Stimulated activated effector memory CD8-positive, alpha-beta T cell treated with anti-CD3 and anti-CD28 coated beads, Interleukin-12 subunit alpha, Interleukin-12 subunit beta, amount 100 ng/mL, for 72 hours (primary cell): ENCODE results near the gene MPI.
"Not testable (repeated sequence)": the region's sequence is repeated elsewhere in the genome, so short reads cannot be mapped to it uniquely, and the experiment has no call there.

Experiments
- ATAC-seq: fragments of 150-1000 bp; cut with Tn5 transposase; 2 replicates; pipeline ENCODE4 v1.10.0; 2021
- DNase-seq, 2 donors: peaks; one replicate each; pipeline ENCODE4 v3.0.0; 2021 to 2022; ENCODE audit warnings: low spot score in 2 of 2
- H3K27ac Mint-ChIP-seq: one replicate; pipeline ENCODE4 v1.8.0; 2022; ENCODE audit warnings: mild to moderate bottlenecking, mixed read lengths
- H3K36me3 Mint-ChIP-seq: one replicate; pipeline ENCODE4 v1.8.0; 2022; ENCODE audit warnings: mild to moderate bottlenecking, mixed read lengths
- H3K4me1 Mint-ChIP-seq: one replicate; pipeline ENCODE4 v1.8.0; 2022; ENCODE audit warnings: mixed read lengths
- H3K4me3 Mint-ChIP-seq: one replicate; pipeline ENCODE4 v1.8.0; 2022; ENCODE audit warnings: mild to moderate bottlenecking, mixed read lengths
- H3K9me3 Mint-ChIP-seq: one replicate; pipeline ENCODE4 v1.8.0; 2022; ENCODE audit warnings: mixed read lengths

Gene MPI

GRCh38 chr15:74872702-74873035 lies 17.2 kb upstream of the MPI start:
- Mint-ChIP-seq H3K9me3 (no peaks in the 10 kb centered on the region), H3K4me1 (peaks cover 64% of the 10 kb centered on the region), H3K4me3 (peak overlapping the region; percentile 100), H3K27ac (peak overlapping the region; percentile 98), H3K36me3 (peaks cover 49% of the 10 kb centered on the region)
- no peak for ATAC-seq
- no peak for DNase-seq

DNA sequence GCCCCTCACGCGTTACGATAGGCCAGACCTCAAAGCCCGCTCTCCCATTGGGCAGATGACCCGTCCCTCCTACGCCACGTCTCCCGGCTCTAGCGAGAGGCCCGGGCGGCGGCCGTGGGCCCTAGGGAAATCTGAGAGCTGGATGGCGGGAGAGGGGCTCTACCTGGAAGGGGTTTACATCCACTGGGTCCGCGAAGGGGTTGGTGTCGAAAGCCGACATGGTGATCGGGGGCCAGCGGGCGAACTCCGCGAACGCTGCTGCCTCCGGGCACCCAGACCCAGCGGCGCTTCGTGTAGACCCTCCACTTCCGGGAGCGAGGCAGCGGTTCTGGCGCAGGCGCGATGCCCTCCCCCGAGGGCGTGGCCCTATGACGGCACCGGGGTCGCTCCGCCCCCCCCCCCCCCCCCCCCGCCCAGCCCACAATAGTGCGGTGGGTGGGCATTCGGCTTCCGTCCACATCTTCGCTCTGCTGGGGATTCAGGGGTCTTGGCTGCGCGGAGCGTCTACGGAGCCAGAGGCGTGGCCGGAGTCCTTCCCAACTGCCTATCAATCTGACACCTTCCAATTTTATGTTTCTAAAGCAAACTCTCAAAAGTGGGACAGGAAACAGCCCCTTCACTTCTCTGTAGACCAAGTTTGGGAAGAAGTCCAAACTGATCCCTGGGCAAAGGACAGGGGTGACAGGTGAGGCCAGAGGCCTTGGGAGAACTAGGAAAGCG lies 16.6 kb upstream of the MPI start, which contains the start of gene SCAMP2:
SCAMP2 (minus strand) TSS at position 330 of the 720 bp plus-strand sequence; CDS start at position 220, 110 bp downstream.
- Mint-ChIP-seq H3K4me3 (peak within 1 kb of the TSS; percentile 100), H3K36me3 (peaks cover 44% of the 10 kb centered on the region), H3K4me1 (peaks cover 59% of the 10 kb centered on the region), H3K9me3 (no peaks in the 10 kb centered on the region), H3K27ac (peak within 1 kb of the TSS; percentile 98)
- ATAC-seq (peak; percentile 87), DNase-seq (peak; percentile 86 to 97)

- Mint-ChIP-seq H3K36me3 (peaks cover 37% of the 10 kb centered on the region), H3K4me3 (peak overlapping the region; percentile 100), H3K4me1 (peaks cover 52% of the 10 kb centered on the region), H3K27ac (peak overlapping the region; percentile 98), H3K9me3 (no peaks in the 10 kb centered on the region)
- ATAC-seq = no peak
- DNase-seq = no peak
These were observed 16.0 kb upstream of the MPI start for GRCh38 chr15:74873756-74874424.

DNA sequence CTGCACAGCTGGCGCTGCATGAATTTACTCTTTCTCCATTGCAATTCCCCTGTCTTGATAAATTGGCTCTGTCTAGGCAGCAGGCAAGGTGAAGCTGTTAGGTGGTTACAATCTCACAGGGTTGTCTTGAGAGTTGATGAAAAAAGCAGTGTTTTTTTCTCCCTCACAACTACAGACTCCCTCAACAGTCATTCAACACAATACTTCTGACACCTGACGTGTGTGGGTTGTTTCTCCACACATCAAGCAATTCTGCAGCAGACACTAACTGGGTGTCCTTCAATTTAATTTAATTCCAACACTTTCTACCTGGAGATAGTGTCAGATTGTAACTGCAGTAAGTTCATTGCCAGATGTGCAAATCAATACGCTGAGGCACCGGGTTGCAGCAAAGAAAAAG lies 11.6 kb upstream of the MPI start:
- Mint-ChIP-seq H3K4me3 (no peak overlapping the region), H3K4me1 (peaks cover 13% of the 10 kb centered on the region), H3K9me3 (no peaks in the 10 kb centered on the region), H3K36me3 (no peaks in the 10 kb centered on the region), H3K27ac (no peak overlapping the region)
- ATAC-seq (no peak), DNase-seq (no peak)

GRCh38 chr15:74882528-74882927 lies 7.3 kb upstream of the MPI start:
- no peaks in the 10 kb centered on the region for H3K9me3 Mint-ChIP-seq
- no peaks in the 10 kb centered on the region for H3K36me3 Mint-ChIP-seq
- no peak for DNase-seq
- no peak overlapping the region for H3K27ac Mint-ChIP-seq
- ATAC-seq = no peak
- H3K4me3 Mint-ChIP-seq = no peak overlapping the region
- H3K4me1 Mint-ChIP-seq = no peaks in the 10 kb centered on the region

DNA sequence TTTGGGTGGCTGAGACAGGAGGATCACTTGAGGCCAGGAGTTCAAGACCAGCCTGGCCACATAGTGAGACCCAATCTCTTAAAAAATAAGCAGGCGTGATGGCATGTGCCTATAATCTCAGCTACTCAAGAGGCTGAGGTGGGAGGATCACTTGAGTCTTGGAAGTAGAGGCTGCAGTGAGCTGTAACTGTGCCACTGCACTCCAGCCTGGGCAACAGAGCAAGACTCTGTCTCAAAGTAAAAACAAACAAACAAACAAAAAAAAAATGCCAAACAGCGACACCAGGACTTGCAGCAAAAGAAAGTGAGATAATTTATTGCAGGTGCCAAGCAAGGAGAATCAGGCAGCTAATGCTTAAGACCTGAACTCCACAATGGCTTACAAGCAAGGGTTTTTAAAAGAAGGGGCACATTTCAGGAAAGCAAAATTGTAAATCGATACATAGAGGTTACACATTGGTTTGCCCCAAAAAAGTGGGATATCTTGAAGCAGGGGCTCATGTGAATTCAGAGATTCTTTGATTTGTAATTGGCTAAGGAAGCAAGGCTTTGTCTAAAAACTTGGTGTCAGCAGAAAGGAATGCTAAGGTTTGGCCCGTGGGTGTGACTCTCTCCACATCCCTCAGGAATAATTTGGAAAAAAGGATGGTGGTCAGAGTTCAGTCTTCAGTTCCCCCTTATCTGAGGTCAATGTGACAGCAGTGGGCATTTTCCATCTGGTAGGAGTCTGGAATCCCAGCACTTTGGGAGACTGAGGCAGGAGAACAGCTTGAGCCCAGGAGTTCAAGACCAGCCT lies 5.2 kb upstream of the MPI start:
- no peak overlapping the region for H3K4me3 Mint-ChIP-seq
- DNase-seq (no peak), ATAC-seq (no peak)
- no peaks in the 10 kb centered on the region for H3K9me3 Mint-ChIP-seq
- peak overlapping the region; percentile 34 for H3K27ac Mint-ChIP-seq
- peaks cover 1% of the 10 kb centered on the region for H3K36me3 Mint-ChIP-seq
- H3K4me1 Mint-ChIP-seq = peaks cover 9% of the 10 kb centered on the region

- H3K27ac Mint-ChIP-seq = no peak overlapping the region
These were observed 4.4 kb upstream of the MPI start for GRCh38 chr15:74885461-74885860.

DNA sequence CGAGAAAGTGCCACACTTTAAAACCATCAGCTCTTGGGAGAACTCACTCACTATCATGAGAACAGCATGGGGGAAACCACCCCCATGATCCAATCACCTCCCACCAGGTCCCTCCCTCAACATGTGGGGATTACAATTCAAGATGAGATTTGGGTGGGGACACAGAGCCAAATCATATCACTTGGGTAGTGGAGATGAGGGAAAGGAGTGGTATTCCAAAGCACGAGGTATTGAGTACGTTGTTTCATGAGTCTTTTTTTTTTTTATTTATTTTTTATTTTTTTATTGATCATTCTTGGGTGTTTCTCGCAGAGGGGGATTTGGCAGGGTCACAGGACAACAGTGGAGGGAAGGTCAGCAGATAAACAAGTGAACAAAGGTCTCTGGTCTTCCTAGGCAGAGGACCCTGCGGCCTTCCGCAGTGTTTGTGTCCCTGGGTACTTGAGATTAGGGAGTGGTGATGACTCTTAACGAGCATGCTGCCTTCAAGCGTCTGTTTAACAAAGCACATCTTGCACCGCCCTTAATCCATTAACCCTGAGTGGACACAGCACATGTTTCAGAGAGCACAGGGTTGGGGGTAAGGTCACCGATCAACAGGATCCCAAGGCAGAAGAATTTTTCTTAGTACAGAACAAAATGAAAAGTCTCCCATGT lies 2.2 kb upstream of the MPI start:
- not testable (repeated sequence) for DNase-seq, H3K4me3 Mint-ChIP-seq, ATAC-seq, H3K9me3 Mint-ChIP-seq
- Mint-ChIP-seq H3K4me1 (peaks cover 37% of the 10 kb centered on the region), H3K27ac (peak overlapping the region; percentile 21), H3K36me3 (peaks cover 27% of the 10 kb centered on the region)

More at GRCh38 chr15:74885461-74885860, 4.4 kb upstream of the MPI start:
- DNase-seq (no peak), ATAC-seq (no peak)
- Mint-ChIP-seq H3K9me3 (no peaks in the 10 kb centered on the region), H3K36me3 (peaks cover 10% of the 10 kb centered on the region), H3K4me1 (peaks cover 17% of the 10 kb centered on the region), H3K4me3 (no peak overlapping the region)

DNA sequence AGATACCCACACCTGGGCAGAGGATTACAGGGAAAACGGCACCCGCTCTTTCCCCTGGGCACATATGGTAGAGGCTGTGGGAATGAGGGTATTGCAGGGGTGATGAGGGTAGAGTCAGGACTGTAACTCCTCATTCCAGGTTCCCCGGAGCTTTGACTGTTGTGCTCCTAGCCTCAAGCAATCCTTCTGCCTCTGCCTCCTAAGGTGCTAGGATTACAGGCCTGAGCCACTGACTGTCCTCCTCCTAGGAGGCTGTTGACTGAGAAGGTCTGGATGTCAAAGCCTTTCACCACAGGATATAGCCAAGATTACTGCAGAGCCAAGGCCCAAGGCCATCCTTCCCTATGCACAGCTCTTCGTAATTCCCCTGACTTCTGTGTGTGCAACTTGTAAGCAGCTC lies 1.1 kb upstream of the MPI start:
- Mint-ChIP-seq H3K4me3 (peak overlapping the region; percentile 87), H3K9me3 (no peaks in the 10 kb centered on the region), H3K36me3 (peaks cover 38% of the 10 kb centered on the region), H3K27ac (peak overlapping the region; percentile 95), H3K4me1 (peaks cover 47% of the 10 kb centered on the region)
- DNase-seq (no peak), ATAC-seq (no peak)

DNA sequence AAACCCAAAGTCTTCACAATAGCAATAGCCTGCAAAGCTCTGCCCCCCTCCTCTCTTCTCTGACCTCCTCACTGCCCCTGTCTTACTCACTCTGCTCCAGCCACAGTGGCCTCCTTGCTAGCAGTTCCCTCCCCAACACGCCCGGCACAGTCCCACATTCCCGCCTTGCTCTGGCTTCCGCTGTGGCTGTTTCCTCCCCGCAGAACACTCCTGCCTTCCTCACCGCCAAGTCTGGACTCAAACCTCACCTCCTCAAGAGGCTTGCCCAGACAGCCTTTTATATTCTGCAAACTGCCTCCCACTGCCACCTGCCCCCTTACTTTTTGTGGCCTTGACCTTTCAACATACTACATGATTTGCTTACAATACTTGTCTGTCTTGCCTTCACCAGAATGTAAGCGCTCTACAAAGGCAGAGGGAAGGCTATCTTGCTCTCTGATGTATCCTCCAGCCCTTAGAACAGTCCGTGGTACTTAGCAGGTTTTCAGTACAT lies 406 bp upstream of the MPI start:
- Mint-ChIP-seq H3K4me1 (peaks cover 51% of the 10 kb centered on the region), H3K36me3 (peaks cover 45% of the 10 kb centered on the region), H3K27ac (peak overlapping the region; percentile 95), H3K4me3 (peak overlapping the region; percentile 87), H3K9me3 (no peaks in the 10 kb centered on the region)
- ATAC-seq = no peak
- no peak for DNase-seq

DNA sequence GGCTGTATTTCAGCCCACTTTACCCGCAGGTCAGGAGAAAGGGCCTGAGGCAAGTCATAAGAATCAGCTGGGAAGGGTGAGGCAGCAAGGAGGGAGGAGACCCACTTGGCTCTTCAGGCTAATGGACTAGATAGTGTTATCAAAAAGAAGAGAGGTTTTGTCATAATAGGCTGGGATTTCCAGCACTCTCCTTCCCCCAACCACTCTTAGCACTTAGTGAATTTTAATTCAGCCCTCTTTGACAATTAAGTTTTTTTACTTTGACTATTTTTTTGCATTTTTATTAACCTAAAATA lies 771 bp downstream of the MPI start:
- peaks cover 51% of the 10 kb centered on the region for H3K4me1 Mint-ChIP-seq
- H3K36me3 Mint-ChIP-seq = peaks cover 57% of the 10 kb centered on the region
- peak overlapping the region; percentile 95 for H3K27ac Mint-ChIP-seq
- peak overlapping the region; percentile 87 for H3K4me3 Mint-ChIP-seq
- H3K9me3 Mint-ChIP-seq = no peaks in the 10 kb centered on the region
- no peak for DNase-seq
- ATAC-seq = no peak

DNA sequence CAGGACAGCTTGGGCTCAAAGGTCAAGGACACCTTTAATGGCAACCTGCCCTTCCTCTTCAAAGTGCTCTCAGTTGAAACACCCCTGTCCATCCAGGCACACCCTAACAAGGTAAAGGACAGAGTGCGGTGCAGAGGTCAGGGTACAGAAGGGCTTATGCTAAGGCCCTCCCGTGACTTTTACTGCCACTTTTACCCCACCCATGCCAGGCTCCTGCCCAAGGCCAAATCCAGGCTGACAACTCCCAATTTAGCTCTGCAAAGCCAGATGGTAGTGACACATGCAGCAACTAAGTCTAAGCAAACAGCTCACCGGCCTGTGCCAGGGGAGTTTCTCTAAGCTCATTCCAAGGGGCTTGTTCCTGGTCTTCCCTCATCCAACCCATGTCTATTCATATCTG lies 1.6 kb downstream of the MPI start:
- Mint-ChIP-seq H3K4me1 (peaks cover 51% of the 10 kb centered on the region), H3K4me3 (peak overlapping the region; percentile 87), H3K36me3 (peaks cover 59% of the 10 kb centered on the region), H3K27ac (peak overlapping the region; percentile 65), H3K9me3 (no peaks in the 10 kb centered on the region)
- DNase-seq = no peak
- ATAC-seq = no peak

DNA sequence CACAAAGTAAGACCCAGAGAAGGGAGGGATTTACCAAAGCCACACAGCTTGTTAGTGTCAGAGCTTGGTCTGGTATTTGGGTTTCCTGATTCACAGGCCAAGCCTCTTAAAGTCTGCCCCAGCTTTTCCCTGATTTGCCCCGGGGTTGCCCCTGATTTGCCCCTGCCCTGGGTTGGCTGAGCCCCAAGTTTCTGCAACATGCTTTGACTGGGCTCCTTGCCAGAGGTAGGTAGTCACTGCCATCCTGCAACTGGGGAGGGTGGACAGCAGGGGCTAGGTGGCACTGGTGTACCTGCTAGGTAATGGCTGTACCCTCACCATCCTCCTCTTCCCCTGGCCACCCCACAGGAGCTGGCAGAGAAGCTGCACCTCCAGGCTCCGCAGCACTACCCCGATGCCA lies 2.5 kb downstream of the MPI start:
- no peak for ATAC-seq
- no peak for DNase-seq
- Mint-ChIP-seq H3K9me3 (no peaks in the 10 kb centered on the region), H3K4me1 (peaks cover 51% of the 10 kb centered on the region), H3K4me3 (no peak overlapping the region), H3K36me3 (peaks cover 65% of the 10 kb centered on the region), H3K27ac (peak overlapping the region; percentile 86)

GRCh38 chr15:74892931-74893330 lies 3.1 kb downstream of the MPI start:
- Mint-ChIP-seq H3K9me3 (no peaks in the 10 kb centered on the region), H3K36me3 (peaks cover 70% of the 10 kb centered on the region), H3K4me3 (no peak overlapping the region), H3K4me1 (peaks cover 51% of the 10 kb centered on the region), H3K27ac (peak overlapping the region; percentile 86)
- no peak for DNase-seq
- ATAC-seq = no peak

- H3K36me3 Mint-ChIP-seq = peaks cover 77% of the 10 kb centered on the region
- DNase-seq = no peak
- H3K27ac Mint-ChIP-seq = peak overlapping the region; percentile 86
- peaks cover 51% of the 10 kb centered on the region for H3K4me1 Mint-ChIP-seq
- H3K4me3 Mint-ChIP-seq = peak overlapping the region; percentile 5
- no peaks in the 10 kb centered on the region for H3K9me3 Mint-ChIP-seq
- peak; percentile 54 for ATAC-seq
These were observed 3.8 kb downstream of the MPI start for GRCh38 chr15:74893627-74894026.
